Astrocyte of the spinal cord (primary cell): ENCODE data around the gene MAP3K20.

ENCODE experiments used
- DNase-seq: peaks from one replicate; pipeline ENCODE4 v3.0.0; 2011; ENCODE audit warnings: low read depth, low spot score
- H3K4me3 ChIP-seq: 2 replicates; pipeline ENCODE4 v1.5.1; 2011; ENCODE audit warnings: low read depth, mild to moderate bottlenecking, low read length, moderate library complexity
- CTCF ChIP-seq: IDR thresholded peaks from 2 replicates; pipeline ENCODE4 v1.5.1; 2012; ENCODE audit warnings: low read depth, mild to moderate bottlenecking, low read length, inconsistent platforms
- in situ Hi-C: cut with HindIII; loops from 2 replicates; pipeline ENCODE4 v1.10.0; 2017; ENCODE audit warnings: low sequenced_read_pairs

The MAP3K20 gene

GRCh38 chr2:173075056-173075780 lies 428 bp upstream of the MAP3K20 start:
- in situ Hi-C loops = no loop called here
- TF ChIP-seq CTCF = no peak
- peak overlapping the region; percentile 64 for H3K4me3 ChIP-seq
- no peak for DNase-seq

GRCh38 chr2:173076581-173077345 lies 1.1 kb downstream of the MAP3K20 start:
- peak overlapping the region; percentile 64 for H3K4me3 ChIP-seq
- in situ Hi-C loops = no loop called here
- TF ChIP-seq CTCF = no peak
- peak; percentile 79 for DNase-seq

- H3K4me3 ChIP-seq = no peak overlapping the region
- in situ Hi-C loops = no loop called here
- TF ChIP-seq CTCF = no peak
- peak; percentile 60 for DNase-seq
Observed at GRCh38 chr2:173077506-173078177, 2.0 kb downstream of the MAP3K20 start.

- H3K4me3 ChIP-seq = no peak overlapping the region
- no peak for DNase-seq
- in situ Hi-C loops = no loop called here
- no peak for TF ChIP-seq CTCF
Observed at GRCh38 chr2:173079141-173079540, 3.5 kb downstream of the MAP3K20 start.

GRCh38 chr2:173079973-173080860 lies 4.6 kb downstream of the MAP3K20 start:
- TF ChIP-seq CTCF = no peak
- in situ Hi-C loops = no loop called here
- H3K4me3 ChIP-seq = no peak overlapping the region
- peak; percentile 92 for DNase-seq
